HL-60 (cell line): ENCODE measurements around the gene PRR20G.

Experiments
- GABPA ChIP-seq: IDR thresholded peaks from 2 replicates; pipeline ENCODE4 v1.6.1; 2012; ENCODE audit warnings: low read depth
- POLR2AphosphoS5 ChIP-seq: IDR thresholded peaks from 2 replicates; pipeline ENCODE4 v1.6.1; 2012; ENCODE audit warnings: low read depth
- SPI1 ChIP-seq: IDR thresholded peaks from 2 replicates; pipeline ENCODE4 v1.6.1; 2012; ENCODE audit warnings: low read depth, mild to moderate bottlenecking, borderline replicate concordance
- TF ChIP-seq, protein P1 (sequence below): IDR thresholded peaks from one replicate; pipeline ENCODE4 v1.5.1; 2011; ENCODE audit warnings: low read length, control low read depth, inconsistent platforms; ENCODE audit not compliant: insufficient read depth
- TF ChIP-seq, protein P2 (sequence below): IDR thresholded peaks from 2 replicates; pipeline ENCODE4 v1.6.1; 2012; ENCODE audit warnings: low read depth; ENCODE audit not compliant: insufficient replicate concordance

- TF ChIP-seq, protein P1, sequence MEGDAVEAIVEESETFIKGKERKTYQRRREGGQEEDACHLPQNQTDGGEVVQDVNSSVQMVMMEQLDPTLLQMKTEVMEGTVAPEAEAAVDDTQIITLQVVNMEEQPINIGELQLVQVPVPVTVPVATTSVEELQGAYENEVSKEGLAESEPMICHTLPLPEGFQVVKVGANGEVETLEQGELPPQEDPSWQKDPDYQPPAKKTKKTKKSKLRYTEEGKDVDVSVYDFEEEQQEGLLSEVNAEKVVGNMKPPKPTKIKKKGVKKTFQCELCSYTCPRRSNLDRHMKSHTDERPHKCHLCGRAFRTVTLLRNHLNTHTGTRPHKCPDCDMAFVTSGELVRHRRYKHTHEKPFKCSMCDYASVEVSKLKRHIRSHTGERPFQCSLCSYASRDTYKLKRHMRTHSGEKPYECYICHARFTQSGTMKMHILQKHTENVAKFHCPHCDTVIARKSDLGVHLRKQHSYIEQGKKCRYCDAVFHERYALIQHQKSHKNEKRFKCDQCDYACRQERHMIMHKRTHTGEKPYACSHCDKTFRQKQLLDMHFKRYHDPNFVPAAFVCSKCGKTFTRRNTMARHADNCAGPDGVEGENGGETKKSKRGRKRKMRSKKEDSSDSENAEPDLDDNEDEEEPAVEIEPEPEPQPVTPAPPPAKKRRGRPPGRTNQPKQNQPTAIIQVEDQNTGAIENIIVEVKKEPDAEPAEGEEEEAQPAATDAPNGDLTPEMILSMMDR = no peak
- TF ChIP-seq POLR2AphosphoS5 (no peak), SPI1 (no peak), GABPA (no peak)
- TF ChIP-seq, protein P2, sequence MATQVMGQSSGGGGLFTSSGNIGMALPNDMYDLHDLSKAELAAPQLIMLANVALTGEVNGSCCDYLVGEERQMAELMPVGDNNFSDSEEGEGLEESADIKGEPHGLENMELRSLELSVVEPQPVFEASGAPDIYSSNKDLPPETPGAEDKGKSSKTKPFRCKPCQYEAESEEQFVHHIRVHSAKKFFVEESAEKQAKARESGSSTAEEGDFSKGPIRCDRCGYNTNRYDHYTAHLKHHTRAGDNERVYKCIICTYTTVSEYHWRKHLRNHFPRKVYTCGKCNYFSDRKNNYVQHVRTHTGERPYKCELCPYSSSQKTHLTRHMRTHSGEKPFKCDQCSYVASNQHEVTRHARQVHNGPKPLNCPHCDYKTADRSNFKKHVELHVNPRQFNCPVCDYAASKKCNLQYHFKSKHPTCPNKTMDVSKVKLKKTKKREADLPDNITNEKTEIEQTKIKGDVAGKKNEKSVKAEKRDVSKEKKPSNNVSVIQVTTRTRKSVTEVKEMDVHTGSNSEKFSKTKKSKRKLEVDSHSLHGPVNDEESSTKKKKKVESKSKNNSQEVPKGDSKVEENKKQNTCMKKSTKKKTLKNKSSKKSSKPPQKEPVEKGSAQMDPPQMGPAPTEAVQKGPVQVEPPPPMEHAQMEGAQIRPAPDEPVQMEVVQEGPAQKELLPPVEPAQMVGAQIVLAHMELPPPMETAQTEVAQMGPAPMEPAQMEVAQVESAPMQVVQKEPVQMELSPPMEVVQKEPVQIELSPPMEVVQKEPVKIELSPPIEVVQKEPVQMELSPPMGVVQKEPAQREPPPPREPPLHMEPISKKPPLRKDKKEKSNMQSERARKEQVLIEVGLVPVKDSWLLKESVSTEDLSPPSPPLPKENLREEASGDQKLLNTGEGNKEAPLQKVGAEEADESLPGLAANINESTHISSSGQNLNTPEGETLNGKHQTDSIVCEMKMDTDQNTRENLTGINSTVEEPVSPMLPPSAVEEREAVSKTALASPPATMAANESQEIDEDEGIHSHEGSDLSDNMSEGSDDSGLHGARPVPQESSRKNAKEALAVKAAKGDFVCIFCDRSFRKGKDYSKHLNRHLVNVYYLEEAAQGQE = no peak
Measured at GRCh38 chr3:127284258-127284657, 3.6 kb downstream of the PRR20G start.
